ENCODE results near the gene DDX47. TPM values are rescaled to one million over a fixed set of nuclear protein-coding genes. Genes with fewer than 3 reads are reported as not detected.

DDX47 gene
- total and polyA plus RNA-seq, 10 donors = 34.0 to 58.1 (median 42.0) TPM

GRCh38 chr12:12807970-12808702 lies 5.0 kb upstream of the DDX47 start:
- 19 to 32% (median 24%) methylated on average over 11 of the region's 11 CpGs for WGBS, 5 donors
- H3K36me3 ChIP-seq = no peaks in the 10 kb centered on the region
- peaks cover 10 to 60% (median 44%) of the 10 kb centered on the region in 6 donors for H3K4me1 ChIP-seq
- TF ChIP-seq POLR2A (IDR thresholded peaks at IDR 0.05) (peak in 2 of 3 donors; percentile 11 to 21), CTCF (IDR thresholded peaks at IDR 0.05 in 8 of 11, conservative IDR thresholded peaks at IDR 0.05 in 3 of 11) (no peak), POLR2AphosphoS5 (IDR thresholded peaks at IDR 0.05) (peak in 2 of 3 donors; percentile 73 to 87)
- no peaks in the 10 kb centered on the region for H3K27me3 ChIP-seq (replicated peaks in 1 of 7)
- intact Hi-C loops (cut with DNase I; ENCODE audit: low total_unique reads) = no loop called here
- peak overlapping the region in 1 of 8 donors; percentile 39 for H3K4me3 ChIP-seq
- peak; percentile 92 for DNase-seq
- peak overlapping the region; percentile 82 to 97 (median 90) for H3K27ac ChIP-seq
- no peaks in the 10 kb centered on the region for H3K9me3 ChIP-seq

DNA sequence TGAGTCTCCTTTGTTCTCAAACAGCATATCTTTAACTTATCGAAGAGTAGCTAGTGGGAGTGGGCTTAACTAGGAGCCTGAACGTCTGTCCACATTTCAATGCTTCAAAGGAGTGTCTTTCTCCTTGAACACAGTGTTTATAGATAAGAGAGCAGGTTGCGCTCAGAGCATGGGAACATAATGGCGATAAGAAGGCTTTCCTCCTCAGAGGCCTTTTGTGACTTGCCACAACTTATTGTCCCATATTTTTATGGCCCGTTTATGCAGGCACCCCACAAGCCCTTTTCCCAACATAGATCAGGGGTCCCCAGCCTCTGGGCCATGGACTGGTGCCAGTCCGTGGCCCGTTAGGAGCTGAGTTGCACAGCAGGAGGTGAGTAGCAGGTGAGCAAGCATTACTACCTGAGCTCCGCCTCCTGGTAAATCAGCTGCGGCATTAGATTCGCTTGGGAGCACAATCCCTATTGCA lies 2.6 kb upstream of the DDX47 start:
- no peak for TF ChIP-seq POLR2AphosphoS5 (IDR thresholded peaks at IDR 0.05)
- TF ChIP-seq POLR2A (IDR thresholded peaks at IDR 0.05) = no peak
- TF ChIP-seq CTCF (IDR thresholded peaks at IDR 0.05 in 8 of 11, conservative IDR thresholded peaks at IDR 0.05 in 3 of 11) = no peak
- Histone ChIP-seq H3K9me3 (no peaks in the 10 kb centered on the region), H3K4me3 (no peak overlapping the region), H3K27ac (peak overlapping the region in 3 of 8 donors; percentile 88 to 97 (median 91)), H3K4me1 (peaks cover 20 to 71% (median 54%) of the 10 kb centered on the region in 6 donors), H3K27me3 (replicated peaks in 1 of 7) (no peaks in the 10 kb centered on the region), H3K36me3 (peaks cover 0 to 12% (median 5%) of the 10 kb centered on the region in 6 donors)
- WGBS, 5 donors = 80 to 92% (median 90%) methylated on average over 10 of the region's 10 CpGs
- DNase-seq = no peak
- intact Hi-C loops (cut with DNase I; ENCODE audit: low total_unique reads) = no loop called here

DNA sequence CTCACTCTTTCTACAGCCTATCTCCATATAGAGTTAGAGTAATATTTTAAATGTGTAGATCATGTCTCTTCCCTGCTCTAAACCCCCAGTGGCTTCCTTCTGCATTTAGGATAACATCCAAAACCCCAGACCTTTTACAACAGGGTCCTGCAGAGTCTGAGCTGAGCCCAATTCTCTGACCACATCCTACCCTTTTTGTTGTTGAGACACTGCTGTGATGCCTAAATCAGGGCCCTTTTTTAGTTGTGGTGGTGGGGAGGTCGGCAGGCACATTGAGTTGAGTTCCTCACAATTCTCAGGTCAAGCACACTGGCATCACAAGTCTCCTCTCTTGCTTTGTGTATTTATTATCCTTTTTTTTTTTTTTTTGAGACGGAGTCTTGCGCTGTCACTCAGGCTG lies 1.8 kb upstream of the DDX47 start:
- 78 to 86% (median 84%) methylated on average over 3 of the region's 3 CpGs for WGBS, 5 donors
- no peaks in the 10 kb centered on the region for H3K9me3 ChIP-seq

More for the DNA sequence above, 1.8 kb upstream of the DDX47 start:
- Histone ChIP-seq H3K4me1 (peaks cover 25 to 76% (median 62%) of the 10 kb centered on the region in 6 donors), H3K36me3 (peaks cover 0 to 20% (median 6%) of the 10 kb centered on the region in 6 donors), H3K27me3 (replicated peaks in 1 of 7) (no peaks in the 10 kb centered on the region), H3K27ac (no peak overlapping the region), H3K4me3 (no peak overlapping the region)
- DNase-seq = no peak
- intact Hi-C loops (cut with DNase I; ENCODE audit: low total_unique reads) = no loop called here
- TF ChIP-seq POLR2A (IDR thresholded peaks at IDR 0.05) = no peak
- no peak for TF ChIP-seq POLR2AphosphoS5 (IDR thresholded peaks at IDR 0.05)
- no peak for TF ChIP-seq CTCF (IDR thresholded peaks at IDR 0.05 in 8 of 11, conservative IDR thresholded peaks at IDR 0.05 in 3 of 11)
